Measurements from ENCODE around the gene GOLGA8J.
"Not testable (repeated sequence)": the region's sequence is repeated elsewhere in the genome, so short reads cannot be mapped to it uniquely, and the experiment has no call there.

GRCh38 chr15:30097827-30098226 is 15.1 kb downstream of the GOLGA8J start:
- not testable (repeated sequence) for TF ChIP-seq POLR2AphosphoS5 (IDR thresholded peaks at IDR 0.05; ENCODE audit: low read depth); ETS1 (IDR thresholded peaks at IDR 0.05); EZH2 (IDR thresholded peaks at IDR 0.05; ENCODE audit: low read depth, unreplicated experiment); JUNB (IDR thresholded peaks at IDR 0.05; ENCODE audit: unreplicated experiment); NANOG (IDR thresholded peaks at IDR 0.05; ENCODE audit: borderline replicate concordance); CREB1 (CRISPR knock-in tag; IDR thresholded peaks at IDR 0.05; ENCODE audit: low read depth); EZH2phosphoT487 (IDR thresholded peaks at IDR 0.05; ENCODE audit: unreplicated experiment); ZNF114 (CRISPR knock-in tag; IDR thresholded peaks at IDR 0.05); ZNF331 (CRISPR knock-in tag; IDR thresholded peaks at IDR 0.05; ENCODE audit: low read depth)
- TF ChIP-seq, protein P1, sequence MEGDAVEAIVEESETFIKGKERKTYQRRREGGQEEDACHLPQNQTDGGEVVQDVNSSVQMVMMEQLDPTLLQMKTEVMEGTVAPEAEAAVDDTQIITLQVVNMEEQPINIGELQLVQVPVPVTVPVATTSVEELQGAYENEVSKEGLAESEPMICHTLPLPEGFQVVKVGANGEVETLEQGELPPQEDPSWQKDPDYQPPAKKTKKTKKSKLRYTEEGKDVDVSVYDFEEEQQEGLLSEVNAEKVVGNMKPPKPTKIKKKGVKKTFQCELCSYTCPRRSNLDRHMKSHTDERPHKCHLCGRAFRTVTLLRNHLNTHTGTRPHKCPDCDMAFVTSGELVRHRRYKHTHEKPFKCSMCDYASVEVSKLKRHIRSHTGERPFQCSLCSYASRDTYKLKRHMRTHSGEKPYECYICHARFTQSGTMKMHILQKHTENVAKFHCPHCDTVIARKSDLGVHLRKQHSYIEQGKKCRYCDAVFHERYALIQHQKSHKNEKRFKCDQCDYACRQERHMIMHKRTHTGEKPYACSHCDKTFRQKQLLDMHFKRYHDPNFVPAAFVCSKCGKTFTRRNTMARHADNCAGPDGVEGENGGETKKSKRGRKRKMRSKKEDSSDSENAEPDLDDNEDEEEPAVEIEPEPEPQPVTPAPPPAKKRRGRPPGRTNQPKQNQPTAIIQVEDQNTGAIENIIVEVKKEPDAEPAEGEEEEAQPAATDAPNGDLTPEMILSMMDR (conservative IDR thresholded peaks at IDR 0.05; ENCODE audit: low read depth in 2 of 2) = not testable (repeated sequence)
- TF ChIP-seq, protein P2, sequence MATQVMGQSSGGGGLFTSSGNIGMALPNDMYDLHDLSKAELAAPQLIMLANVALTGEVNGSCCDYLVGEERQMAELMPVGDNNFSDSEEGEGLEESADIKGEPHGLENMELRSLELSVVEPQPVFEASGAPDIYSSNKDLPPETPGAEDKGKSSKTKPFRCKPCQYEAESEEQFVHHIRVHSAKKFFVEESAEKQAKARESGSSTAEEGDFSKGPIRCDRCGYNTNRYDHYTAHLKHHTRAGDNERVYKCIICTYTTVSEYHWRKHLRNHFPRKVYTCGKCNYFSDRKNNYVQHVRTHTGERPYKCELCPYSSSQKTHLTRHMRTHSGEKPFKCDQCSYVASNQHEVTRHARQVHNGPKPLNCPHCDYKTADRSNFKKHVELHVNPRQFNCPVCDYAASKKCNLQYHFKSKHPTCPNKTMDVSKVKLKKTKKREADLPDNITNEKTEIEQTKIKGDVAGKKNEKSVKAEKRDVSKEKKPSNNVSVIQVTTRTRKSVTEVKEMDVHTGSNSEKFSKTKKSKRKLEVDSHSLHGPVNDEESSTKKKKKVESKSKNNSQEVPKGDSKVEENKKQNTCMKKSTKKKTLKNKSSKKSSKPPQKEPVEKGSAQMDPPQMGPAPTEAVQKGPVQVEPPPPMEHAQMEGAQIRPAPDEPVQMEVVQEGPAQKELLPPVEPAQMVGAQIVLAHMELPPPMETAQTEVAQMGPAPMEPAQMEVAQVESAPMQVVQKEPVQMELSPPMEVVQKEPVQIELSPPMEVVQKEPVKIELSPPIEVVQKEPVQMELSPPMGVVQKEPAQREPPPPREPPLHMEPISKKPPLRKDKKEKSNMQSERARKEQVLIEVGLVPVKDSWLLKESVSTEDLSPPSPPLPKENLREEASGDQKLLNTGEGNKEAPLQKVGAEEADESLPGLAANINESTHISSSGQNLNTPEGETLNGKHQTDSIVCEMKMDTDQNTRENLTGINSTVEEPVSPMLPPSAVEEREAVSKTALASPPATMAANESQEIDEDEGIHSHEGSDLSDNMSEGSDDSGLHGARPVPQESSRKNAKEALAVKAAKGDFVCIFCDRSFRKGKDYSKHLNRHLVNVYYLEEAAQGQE (IDR thresholded peaks at IDR 0.05; ENCODE audit: unreplicated experiment) = not testable (repeated sequence)
